AG04450 (cell line): ENCODE measurements around the gene ZCCHC4. TPM values are rescaled to one million over a fixed set of nuclear protein-coding genes. Genes with fewer than 3 reads are reported as not detected.

Experiments used
- CTCF ChIA-PET: fragments of 300-600, 350-600 bp; formaldehyde crosslinking; extraction: SDS; loops from one replicate; lab custom pipeline; 2022; ENCODE audit warnings: antibody characterized with exemption, inconsistent platforms; lab: Charles Lee
- POLR2A ChIA-PET: fragments of 350-600 bp; formaldehyde crosslinking; extraction: SDS; loops from one replicate; lab custom pipeline; 2021; ENCODE audit warnings: antibody characterized with exemption, inconsistent platforms; lab: Yijun Ruan, JAX
- DNase-seq: peaks from one replicate; pipeline ENCODE4 v3.0.0-alpha.2; 2011; ENCODE audit warnings: low read depth, low spot score
- H3K27ac ChIP-seq: one replicate; pipeline ENCODE4 v1.5.1; 2012; ENCODE audit warnings: low read depth, low read length, control low read depth
- H3K27me3 ChIP-seq: one replicate; pipeline ENCODE4 v1.6.0; 2012; ENCODE audit warnings: low read length; ENCODE audit not compliant: control insufficient read depth, insufficient read depth
- H3K4me3 ChIP-seq: 2 replicates; pipeline ENCODE4 v1.5.1; 2011; ENCODE audit warnings: mild to moderate bottlenecking, low read depth, low read length, control low read depth
- H3K9me3 ChIP-seq: 2 replicates; pipeline ENCODE4 v1.5.1; 2012; ENCODE audit warnings: low read length; ENCODE audit not compliant: control insufficient read depth, insufficient read depth
- polyA plus RNA-seq: library from polyadenylated mRNA; depleted of rRNA; stranded (reverse); fragments of >200 nt; gene quantifications from 2 replicates; pipeline ENCODE4 v1.2.3, GENCODE V29; 2011; rRNA removed
- TF ChIP-seq, protein P1 (sequence below): IDR thresholded peaks from 2 replicates; pipeline ENCODE4 v1.5.1; 2011; ENCODE audit warnings: low read depth, low read length, control low read depth, inconsistent platforms

ZCCHC4 gene
- polyA plus RNA-seq, 1 experiment, result 13.1 TPM

DNA sequence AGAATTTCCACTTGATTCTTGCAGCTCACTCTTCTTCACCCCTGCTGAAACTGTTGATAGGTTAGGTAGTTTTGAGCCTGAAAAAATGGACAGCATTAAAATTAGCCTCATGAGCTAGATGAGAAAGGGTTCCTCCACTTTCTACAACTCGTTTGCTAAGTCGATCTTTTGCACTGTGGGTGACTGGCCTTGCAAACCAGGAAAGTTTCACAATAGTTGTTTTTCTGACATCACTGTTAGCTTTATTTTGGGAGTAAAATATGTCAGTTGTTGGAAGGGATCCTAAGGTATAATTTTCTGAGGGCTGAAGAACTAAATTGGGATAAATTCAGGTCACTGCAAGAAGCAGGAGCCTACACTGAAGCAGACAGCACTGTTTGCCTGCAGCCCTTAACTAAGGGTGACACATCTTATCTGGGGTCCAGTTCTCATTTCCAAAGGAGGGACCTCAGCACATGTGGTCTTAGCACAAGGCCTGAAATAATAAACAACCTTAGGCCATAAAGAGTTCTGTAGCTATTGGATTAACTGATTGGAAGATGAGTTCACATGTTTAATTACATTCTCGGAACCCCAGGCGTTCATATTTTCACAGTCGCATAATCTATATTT lies 93.6 kb downstream of the ZCCHC4 start:
- TF ChIP-seq, protein P1, sequence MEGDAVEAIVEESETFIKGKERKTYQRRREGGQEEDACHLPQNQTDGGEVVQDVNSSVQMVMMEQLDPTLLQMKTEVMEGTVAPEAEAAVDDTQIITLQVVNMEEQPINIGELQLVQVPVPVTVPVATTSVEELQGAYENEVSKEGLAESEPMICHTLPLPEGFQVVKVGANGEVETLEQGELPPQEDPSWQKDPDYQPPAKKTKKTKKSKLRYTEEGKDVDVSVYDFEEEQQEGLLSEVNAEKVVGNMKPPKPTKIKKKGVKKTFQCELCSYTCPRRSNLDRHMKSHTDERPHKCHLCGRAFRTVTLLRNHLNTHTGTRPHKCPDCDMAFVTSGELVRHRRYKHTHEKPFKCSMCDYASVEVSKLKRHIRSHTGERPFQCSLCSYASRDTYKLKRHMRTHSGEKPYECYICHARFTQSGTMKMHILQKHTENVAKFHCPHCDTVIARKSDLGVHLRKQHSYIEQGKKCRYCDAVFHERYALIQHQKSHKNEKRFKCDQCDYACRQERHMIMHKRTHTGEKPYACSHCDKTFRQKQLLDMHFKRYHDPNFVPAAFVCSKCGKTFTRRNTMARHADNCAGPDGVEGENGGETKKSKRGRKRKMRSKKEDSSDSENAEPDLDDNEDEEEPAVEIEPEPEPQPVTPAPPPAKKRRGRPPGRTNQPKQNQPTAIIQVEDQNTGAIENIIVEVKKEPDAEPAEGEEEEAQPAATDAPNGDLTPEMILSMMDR, result no peak
- CTCF ChIA-PET, result interaction anchor here (0.9 to 1.3 kb wide), 4 partner anchors 39 to 363 kb away, joined by 3 to 5 read pairs (median 4); partner anchors contain the start of gene ZCCHC4
- Histone ChIP-seq H3K27ac (no peak overlapping the region), H3K9me3 (no peaks in the 10 kb centered on the region), H3K27me3 (no peaks in the 10 kb centered on the region), H3K4me3 (no peak overlapping the region)
- peak; percentile 1 for DNase-seq
- POLR2A ChIA-PET, result no interaction called here

DNA sequence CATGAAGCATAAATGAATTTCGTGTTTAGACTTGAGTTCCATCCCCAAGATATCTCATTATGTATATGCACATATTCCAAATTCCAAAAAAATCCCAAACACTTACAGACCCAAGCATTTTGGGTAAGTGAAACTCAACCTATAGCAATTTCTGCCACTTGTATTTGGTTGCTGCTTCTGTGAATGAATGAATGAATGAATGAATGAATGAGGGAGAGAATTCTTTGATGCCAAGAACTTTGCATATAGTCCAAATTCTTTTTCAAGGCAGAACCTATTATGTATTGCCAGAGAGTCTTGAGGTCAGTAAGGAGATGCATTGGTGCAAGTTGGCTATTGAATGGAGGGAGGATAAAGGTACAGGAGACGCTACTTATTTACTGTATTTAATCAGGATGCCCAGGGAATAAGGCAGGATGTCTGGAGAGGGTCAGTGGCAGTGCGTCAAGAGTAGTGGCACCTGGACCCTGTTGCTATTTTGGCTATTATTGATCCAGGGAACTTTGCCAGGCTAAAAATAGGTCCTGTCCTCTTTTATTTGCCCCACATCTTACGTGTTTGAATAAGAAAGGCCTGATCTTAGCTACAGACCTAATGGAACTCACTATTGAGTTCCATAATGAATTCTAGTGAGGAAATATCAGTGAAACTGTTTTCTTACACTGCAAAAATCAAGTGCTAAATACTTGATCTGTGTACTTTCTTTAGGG lies 98.4 kb downstream of the ZCCHC4 start:
- CTCF ChIA-PET, result interaction anchor here (1.0 kb wide), 1 partner anchor 29 kb away, joined by 4 read pairs; no protein-coding TSS in a partner anchor
- H3K4me3 ChIP-seq, result no peak overlapping the region
- H3K27me3 ChIP-seq, result no peaks in the 10 kb centered on the region
- no peak overlapping the region for H3K27ac ChIP-seq
- DNase-seq, result no peak
- TF ChIP-seq, protein P1, result no peak
- H3K9me3 ChIP-seq, result no peaks in the 10 kb centered on the region
- POLR2A ChIA-PET, result no interaction called here

DNA sequence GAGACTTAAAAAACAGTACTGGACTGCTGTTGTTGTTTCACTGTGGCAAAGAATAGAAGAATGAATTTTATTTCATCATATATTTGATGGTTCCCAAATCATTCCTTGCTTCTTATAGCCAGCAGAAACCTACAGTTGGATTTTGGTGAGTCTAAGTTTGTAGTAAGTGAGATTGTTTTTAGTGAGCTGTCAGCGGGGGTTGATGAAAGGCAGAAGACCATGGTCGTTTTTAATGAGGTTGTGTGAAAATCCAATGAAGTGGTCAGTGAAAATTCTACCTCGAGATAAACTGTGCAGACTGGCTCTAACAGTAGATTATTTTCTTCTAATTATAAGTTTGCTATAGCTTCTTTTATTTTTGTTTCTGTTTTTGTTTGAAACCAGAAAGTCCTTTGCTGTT lies 100.7 kb downstream of the ZCCHC4 start:
- H3K4me3 ChIP-seq, result no peak overlapping the region
- H3K27me3 ChIP-seq, result no peaks in the 10 kb centered on the region
- no peaks in the 10 kb centered on the region for H3K9me3 ChIP-seq
- no peak for DNase-seq
- TF ChIP-seq, protein P1, result no peak
- no peak overlapping the region for H3K27ac ChIP-seq
- POLR2A ChIA-PET, result no interaction called here
- CTCF ChIA-PET, result interaction anchor here (1.6 kb wide), 1 partner anchor 27 kb away, joined by 4 read pairs; no protein-coding TSS in a partner anchor

DNA sequence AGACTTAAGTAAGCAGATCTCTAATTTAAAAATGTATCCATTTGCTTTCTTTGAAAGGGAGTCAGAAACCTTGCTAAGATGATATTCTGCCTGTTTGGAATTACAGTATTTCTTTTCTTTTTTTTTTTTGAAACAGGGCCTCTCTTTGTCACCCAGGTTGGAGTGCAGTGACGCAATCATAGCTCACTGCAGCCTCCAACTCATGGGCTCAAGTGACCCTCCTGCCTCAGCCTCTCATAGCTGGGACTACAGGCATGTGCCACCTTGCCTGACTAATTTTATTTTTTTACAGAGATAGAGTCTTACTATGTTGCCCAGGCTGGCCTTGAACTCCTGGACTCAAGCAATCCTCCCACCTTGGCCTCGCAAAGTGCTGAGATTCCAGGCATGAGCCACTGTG lies 104.4 kb downstream of the ZCCHC4 start:
- no peaks in the 10 kb centered on the region for H3K27me3 ChIP-seq
- TF ChIP-seq, protein P1, result no peak
- H3K27ac ChIP-seq, result no peak overlapping the region
- no peaks in the 10 kb centered on the region for H3K9me3 ChIP-seq
- CTCF ChIA-PET, result interaction anchor here (1.3 to 4.0 kb wide), 3 partner anchors 23 to 350 kb away, joined by 3 to 20 read pairs (median 6); partner anchors contain the start of gene ZCCHC4
- no peak overlapping the region for H3K4me3 ChIP-seq
- POLR2A ChIA-PET, result no interaction called here
- DNase-seq, result no peak

Other genes with a start within 250 kb of the ZCCHC4 start
- 4.7 and 6.2 TPM in 2 replicates for gene SEPSECS, start 152.3 kb upstream of the ZCCHC4 start, polyA plus RNA-seq
- 8.0 and 11.8 TPM in 2 replicates for gene PI4K2B, start 78.7 kb upstream of the ZCCHC4 start, polyA plus RNA-seq
- 17.3 and 26.2 TPM in 2 replicates for gene ANAPC4, start 64.5 kb downstream of the ZCCHC4 start, polyA plus RNA-seq